Measurements from ENCODE around the gene ADGRG6.
"Not testable (repeated sequence)": the region's sequence is repeated elsewhere in the genome, so short reads cannot be mapped to it uniquely, and the experiment has no call there.

The ADGRG6 gene

DNA sequence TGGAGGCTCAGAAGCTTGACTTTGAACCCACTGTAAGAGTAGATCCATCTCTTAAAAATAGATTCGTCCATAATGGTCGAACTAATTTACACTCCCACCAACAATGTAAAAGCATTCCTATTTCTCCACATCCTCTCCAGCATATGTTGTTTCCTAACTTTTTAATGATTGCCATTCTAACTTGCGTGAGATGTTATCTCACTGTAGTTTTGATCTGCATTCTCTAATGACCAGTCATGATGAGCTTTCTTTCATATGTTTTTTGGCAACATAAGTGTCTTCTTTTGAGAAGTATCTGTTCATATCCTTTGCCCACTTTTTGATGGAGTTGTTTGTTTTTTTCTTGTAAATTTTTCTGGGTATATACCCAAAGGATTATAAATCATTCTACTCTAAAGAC, 44.4 kb downstream of the ADGRG6 start:
- not testable (repeated sequence) for DNase-seq (ENCODE audit: low read depth)

DNA sequence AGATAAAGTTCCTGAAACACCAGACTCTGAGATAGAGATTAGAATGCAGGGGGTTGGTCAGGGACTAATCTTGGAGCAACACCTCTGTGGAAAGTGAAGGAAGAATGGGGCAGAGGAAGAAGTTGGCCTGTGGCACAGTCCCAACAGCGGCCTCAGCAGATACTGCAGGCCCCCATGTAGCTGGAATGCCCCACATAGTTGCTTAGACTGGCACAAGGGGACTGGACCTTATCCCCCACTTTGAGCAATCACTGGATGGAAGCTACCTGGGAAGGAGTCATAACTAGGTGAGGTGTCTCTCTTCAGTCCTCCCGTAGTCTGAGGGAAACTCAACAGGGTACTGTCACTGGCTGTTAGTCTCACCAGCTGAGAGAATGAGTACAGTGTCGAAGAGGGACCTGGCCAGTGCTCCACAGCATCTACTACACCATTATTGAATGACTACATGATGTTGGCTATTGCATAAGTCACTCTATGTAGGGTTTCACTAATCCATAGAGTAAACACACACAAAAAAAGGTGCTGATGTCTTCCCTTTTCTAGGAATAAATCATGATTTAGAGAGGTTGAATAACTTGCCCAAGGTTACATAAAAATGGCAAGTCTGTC, 47.5 kb downstream of the ADGRG6 start:
- DNase-seq (ENCODE audit: low read depth) = no peak

DNA sequence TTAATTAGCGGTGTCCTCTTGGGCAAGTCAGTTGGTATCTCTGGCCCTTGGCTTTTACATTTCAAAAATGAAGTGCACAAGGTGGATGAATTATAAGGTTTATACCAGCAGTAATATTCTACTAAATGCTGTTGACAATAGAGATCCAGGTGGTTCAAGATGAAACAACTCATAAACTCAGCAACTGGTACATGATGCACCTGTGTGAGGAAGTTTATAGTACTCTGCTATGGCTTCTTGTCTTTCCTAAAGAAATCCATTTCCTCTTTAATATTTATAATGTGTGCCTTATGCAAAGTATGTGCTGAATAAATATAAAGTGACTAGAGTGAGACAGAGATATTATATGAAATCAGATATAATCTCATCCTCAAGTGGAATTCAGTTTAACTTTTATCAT, 48.5 kb downstream of the ADGRG6 start:
- DNase-seq (ENCODE audit: low read depth) = no peak

DNA sequence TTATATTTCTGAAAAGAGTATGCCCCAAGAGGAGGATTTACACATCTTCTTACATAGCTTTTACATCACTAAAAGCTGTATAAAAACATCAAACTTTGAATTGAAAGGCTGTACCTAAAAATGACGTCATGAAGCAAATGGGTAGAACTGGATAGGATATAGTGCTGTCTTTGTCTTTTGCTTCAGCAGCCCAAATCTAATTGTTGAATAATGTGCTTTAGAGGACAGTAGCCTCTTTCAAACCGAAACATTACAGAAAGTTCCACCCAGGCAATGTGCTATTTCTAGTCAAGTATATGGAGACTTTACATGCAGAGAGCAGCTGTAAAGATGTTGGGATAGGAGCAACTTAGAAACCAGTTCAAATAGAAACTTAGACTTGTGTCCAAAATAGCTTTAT, 51.9 kb downstream of the ADGRG6 start:
- DNase-seq (ENCODE audit: low read depth) = no peak

DNA sequence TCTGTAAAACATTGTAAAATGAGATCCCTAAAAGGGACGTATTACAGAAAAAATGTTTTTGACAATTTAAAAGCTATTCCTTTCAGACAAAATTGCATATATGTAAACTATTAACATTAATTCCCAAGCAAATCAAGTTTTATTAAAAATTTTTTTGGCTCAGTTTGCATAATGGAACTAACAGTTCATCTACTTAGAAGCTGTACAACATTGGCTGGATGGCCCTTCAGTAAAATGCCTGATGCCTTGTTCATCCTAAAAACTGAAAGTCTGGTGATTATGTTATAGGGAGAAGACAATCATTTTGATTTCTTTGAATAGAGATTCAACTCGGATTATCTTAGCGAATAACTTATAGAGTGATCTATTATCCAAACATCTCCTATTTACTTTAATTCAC, 52.8 kb downstream of the ADGRG6 start:
- no peak for DNase-seq (ENCODE audit: low read depth)

DNA sequence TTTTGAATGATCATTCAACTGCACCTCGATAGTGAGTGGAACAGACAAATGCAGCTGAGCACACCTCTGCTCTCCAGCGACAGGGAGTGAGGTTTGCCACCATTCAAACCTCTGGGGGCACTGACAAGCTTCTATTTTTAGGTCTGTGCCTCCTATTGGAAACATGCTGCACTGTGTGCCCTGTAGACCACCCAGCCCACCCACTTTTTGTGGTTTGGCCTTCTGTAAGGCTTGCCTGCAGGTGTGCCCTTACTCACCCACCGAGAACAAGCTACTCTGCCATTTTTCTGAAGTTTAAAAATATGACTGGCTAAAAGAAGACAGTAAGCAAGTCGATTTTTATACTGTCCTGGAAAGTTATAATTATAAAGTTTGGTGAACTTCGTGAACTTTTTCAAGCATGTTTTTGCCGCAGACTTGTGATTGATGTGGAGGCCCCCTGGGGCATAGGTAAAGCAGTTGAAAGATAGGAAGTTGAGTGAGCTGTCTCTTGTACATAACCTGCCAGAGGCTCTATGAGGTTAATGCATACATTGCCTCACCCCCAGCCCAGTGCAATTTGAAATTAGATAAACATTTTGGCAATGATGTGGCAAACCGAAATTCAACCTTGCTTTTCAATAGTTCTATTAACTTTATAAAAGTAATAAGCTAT, 53.8 kb downstream of the ADGRG6 start:
- DNase-seq (ENCODE audit: low read depth) = peak; percentile 58

DNA sequence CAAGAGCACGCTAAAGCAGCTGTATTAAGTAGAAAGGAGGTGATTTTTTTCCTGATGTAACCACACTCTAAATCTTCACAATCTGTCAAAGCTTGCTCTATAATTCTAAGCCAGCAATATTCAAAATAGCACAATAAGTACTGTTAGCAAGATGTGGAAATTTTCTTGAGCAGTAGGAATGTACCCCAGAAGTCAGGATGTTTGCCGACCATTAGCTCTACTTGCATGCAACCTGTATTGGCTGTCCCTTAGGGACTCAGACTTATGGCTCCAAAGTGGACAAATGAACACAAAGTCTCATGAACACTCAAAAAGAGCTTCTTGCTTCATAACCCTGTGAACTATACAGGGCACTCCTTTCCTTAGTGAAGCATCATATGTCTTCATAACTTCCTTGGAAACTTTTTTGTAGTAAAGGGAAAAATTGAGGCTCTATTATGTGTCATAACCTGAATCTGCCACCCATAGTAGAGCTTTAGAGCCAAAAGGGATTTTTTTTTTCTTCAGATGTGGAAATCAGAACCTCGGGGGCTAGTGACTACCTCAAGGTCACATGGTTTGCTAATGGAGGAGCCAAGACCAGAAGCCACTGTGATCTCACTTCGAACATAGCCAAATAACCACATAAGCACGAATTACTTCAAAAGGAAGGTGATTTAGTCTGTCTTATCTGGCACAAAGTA, 54.5 kb downstream of the ADGRG6 start:
- DNase-seq (ENCODE audit: low read depth) = peak; percentile 99

DNA sequence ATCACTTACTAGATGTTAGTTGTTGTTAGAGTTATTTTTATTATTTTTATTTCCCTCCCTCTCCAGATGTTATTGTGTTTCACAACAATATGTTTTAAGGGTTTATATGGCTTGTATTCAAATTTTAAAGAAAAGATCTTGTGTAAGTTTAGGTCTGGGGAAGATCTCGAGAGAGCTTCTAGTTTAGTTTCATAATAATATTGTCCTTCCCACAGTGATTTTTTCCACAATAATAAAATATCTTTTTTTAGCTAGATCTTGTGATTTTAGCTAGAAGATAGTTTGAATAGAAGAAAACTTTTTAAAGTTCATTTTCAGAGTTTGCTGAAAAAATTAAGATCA, 55.0 kb downstream of the ADGRG6 start:
- no peak for DNase-seq (ENCODE audit: low read depth)

DNA sequence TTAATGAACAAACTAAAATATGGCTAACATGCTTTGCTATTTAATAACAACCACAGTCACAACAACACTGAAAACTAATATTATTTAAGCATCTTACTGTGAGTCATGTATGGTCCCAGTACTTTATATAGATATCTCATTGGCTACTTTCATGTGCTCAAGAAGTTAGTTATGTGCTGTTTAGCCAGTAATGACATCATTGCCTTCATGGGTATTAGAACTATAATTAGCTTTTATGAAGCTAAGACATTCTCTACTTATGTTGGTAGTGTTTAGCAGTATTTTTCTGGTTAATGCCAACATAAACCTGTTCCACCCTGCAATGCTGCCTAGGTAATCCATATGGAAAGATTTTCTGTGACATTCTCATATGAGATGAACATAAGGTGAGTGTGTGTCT, 56.1 kb downstream of the ADGRG6 start:
- peak; percentile 45 for DNase-seq (ENCODE audit: low read depth)

DNA sequence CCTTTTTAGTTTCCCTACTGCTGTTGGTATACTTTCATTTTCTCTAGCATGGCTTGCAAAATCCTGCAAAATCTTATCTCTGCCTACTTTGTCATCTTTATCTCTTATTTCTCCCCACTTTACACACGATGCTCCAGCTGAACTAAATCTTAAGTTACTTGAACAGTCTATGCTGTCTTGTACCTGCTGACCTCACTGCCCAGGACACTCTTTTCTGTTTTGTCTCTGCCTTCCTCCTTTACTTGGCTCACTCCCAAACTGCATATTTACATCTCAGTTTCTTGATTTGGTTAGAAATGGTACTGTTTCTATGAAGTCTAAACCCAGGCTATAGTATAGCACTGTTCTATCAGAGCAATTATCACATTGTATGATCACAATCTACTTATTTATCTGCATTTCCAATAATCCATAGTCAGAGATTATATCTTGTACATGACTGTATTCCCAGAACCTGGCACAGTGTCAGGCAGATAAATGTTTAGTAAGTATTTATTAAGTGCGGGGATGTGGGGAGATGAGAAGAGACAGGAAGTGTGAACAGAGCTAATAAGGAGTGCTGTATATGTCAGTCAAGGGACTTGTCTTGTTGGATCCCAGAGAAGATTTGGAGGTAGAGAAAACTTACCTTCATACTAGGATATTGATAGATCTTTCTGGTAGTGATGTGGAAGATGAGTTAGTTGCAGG, 57.6 kb downstream of the ADGRG6 start:
- DNase-seq (ENCODE audit: low read depth) = peak; percentile 89

DNA sequence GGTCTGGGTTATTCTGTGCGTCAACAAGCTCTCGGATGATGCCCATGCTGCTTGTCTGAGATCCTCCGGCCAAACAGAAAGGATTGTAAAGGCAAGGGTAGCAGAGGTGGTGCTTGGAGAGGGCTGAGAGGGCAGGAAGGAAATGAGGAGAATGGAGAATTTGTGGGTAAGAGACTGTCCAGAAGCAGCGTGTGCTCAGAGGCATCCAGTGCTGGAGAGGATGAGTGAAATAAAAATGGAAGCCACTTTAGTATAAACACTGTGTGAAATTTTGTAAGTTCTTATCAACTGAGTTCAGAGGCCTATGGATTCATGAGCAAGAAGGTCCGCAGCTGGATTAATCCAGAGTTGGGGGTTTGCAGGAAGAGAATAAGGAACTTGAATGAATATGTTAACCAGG, 59.5 kb downstream of the ADGRG6 start:
- no peak for DNase-seq (ENCODE audit: low read depth)

DNA sequence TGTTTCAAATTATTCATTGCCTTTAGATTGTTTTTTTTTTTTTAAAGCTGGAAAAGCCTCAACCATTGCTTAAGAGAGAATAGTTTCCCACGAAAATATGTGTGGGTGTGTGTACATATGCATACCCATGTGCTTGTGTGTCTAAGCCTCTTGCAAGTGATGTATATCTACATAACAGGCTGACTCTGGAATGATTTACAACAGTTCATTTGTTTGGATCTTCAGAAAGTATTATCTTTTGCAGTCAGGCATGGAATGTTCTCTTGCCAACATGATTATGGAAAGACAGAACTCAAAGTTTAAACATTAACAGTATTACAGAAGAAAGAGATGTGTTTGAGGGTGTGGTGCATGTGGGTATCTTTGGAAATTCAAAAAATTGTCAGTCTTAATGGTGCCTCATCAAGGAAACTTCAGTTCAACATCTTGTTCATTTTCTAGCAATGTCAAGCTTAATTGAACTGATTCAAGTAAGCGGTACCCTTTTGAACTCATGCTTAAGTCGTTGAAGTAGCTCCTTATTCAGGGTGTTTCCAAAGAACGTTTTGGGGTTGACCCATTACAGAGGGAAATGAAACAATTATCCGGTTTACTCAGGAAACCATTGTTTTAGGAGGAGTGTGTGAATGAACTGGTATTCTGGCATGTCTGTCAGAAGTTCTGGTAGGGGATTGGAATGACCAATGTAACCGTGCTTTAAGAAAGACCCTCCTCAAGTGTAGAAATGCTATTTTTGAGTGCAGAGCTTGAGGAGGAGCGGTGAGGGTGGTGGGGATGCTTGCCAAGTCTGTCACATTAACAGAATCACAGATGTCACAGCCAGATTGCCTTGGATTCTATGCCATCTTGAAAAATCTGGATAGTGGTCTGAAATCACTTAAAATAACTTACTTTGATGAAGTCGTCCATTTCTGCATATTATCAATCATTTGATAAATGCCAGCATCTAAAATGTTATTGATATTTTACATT, 60.3 kb downstream of the ADGRG6 start:
- DNase-seq (ENCODE audit: low read depth) = peak; percentile 100

DNA sequence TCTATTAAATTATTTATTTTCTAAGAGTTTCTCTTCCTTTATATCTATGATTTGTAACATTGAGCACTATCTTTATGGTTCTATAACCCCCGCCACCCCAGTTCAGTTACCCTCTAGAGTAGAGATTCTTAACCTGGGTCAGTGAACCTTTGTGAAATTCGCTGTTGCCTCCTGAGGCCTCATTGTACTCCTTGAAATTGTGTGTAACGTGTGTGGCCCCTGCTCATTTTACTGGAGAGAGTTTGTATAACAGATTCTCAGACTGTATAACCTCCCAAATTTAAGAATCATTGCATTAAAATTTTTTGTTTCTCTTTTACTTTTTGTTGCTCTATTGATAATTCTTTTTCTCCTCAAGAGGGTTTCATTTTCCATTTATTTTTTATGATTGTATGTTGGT, 65.3 kb downstream of the ADGRG6 start:
- no peak for DNase-seq (ENCODE audit: low read depth)

DNA sequence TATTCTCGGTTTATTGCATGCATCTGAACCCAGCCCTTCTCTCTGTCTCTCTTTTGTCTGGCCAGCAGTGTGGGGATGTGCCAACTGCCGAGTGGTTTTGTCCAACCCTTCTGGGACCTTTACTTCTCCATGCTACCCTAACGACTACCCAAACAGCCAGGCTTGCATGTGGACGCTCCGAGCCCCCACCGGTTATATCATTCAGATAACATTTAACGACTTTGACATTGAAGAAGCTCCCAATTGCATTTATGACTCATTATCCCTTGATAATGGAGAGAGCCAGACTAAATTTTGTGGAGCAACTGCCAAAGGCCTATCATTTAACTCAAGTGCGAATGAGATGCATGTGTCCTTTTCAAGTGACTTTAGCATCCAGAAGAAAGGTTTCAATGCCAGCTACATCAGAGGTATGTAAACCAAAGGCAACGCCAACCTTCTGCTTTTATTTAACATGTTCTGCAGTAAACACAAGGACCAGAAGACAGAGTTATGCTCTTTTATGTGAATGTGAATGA, 65.8 kb downstream of the ADGRG6 start:
- DNase-seq (ENCODE audit: low read depth) = no peak

DNA sequence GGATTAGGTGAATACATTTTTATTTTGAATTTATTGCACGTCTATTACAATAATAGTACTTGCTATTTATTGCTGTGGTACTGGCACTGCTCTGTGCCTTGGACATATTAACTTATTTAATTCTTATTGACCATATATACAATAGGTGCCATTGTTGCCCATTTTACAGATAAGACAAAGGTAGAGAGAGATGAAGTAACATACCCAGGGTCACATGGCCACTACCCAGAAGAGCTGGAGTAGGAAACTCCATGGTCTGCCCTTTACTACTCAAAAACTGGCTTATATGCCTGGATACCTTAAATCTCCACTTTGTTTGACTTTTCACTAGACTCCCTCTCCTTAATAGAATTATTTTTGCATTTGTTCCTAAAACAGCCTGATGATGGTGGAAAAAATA, 67.5 kb downstream of the ADGRG6 start:
- no peak for DNase-seq (ENCODE audit: low read depth)

DNA sequence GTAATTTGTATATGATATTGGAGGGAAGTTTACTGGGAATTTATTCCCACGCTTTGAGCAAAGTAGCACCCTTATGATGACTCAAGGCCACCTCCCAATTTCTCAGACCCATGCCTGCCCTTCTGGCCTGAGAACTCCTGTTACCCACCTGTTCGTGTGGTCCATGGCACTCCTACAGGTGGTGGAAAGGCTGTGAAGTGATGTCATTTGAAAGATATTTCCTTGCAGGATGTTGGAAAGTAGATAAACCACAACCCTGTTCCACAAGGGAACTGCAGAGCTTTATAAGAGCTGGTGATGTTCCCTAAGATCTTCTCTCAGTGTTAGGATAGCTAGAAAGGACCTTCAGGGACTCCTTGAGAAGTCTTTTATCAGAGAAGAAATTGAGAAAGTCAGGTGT, 70.5 kb downstream of the ADGRG6 start:
- DNase-seq (ENCODE audit: low read depth) = peak; percentile 79

DNA sequence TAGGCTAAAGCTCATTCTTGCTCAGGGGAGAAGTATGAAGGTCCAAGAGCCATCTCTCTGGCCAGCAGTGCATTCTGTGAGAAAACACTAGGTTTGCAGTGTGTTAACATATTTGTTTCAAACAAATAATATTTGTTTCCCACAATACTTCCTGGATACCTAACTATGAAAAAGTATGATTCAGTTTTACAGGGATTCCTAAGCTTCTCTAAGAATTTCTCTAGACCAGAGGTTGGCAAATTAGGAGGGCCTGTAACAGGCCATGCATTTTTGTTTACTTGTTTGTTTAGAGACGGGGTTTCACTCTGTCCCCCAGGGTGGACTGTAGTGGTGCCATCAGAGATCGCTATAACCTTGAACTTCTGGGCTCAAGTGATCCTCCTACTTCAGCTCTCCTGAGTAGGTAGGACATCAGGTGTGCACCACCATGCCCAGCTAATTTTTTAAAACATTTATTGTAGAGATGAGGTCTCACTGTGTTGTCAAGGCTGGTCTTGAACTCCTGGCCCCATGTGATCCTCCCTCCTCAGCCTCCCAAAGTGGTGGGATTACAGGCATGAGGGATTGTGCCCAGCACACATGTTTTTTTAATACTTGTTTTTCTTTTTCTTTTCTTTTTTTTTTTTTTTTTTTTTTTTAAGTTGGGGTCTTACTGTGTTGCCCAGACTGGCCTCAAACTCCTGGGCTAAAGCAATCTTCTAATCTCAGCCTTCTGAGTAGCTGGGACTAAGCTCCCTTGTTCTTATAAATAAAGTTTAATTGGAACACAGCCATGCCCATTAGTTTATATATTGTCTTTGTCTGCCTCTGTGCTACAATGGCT, 71.7 kb downstream of the ADGRG6 start:
- peak; percentile 61 for DNase-seq (ENCODE audit: low read depth)

DNA sequence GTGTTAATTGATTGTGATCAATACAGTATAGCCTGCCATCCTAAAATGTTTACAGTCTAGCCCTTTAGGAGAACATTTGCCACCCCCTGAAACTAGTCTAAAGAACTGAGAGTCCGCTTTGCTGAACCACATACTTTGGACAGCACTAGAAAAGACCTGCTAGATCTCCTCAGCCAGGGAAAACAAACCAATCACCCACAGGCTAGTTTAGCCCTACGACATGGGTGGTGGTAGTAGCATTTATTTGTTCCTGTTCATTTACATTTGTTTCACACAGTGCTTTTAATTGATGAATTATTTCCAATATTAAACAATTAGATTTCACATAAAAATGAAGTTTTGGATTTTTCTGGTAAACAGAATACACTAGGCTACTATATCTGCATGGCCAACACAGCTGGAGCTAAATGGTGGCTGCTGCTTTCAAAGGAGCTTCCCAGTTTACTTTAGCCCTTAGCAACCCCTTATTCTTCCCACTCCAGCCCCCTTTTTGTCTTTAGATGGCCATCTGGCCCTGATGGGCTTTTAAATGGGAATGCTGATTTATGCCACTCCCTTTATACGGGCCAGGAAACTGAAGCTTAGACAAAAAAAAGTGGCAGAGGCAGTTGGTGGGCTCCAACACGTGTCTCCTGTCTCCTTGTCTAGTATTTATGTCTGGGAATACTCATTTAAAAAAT, 72.4 kb downstream of the ADGRG6 start:
- DNase-seq (ENCODE audit: low read depth) = no peak

DNA sequence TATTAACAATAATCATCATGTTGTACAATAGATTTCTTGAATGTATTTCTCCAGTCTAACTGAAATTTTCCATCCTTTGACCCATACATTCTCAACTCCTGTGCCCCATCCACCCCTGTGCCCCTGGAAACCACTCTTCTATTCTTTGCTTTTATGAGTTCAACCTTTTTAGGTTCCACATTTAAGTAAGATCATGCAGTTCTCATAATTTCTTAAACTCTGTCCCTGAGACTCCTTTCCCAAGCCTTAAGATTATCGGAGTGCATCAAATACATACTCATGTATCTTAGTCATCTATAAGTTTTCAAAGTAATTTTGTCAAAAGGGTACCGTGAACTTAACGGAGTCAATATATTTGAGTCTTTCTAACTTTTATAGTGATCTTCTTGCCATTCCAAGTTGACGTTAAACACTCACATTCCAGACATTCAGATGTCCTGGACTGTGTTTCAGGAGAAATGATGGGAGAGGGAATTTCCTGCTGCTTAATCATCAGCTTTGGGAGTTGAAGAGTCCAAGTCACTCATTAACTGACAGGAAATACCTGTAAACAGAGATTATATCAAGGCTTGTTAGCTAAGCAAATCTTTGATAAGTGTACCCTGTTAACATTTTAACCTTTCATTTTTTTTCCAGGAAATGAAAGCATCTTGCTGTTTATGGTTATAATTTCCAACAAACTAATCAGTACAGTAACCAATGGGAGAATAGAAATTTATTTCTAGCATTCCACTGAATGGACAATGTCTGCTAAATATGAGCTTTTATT, 73.3 kb downstream of the ADGRG6 start:
- peak; percentile 92 for DNase-seq (ENCODE audit: low read depth)
